Dermis lymphatic vessel endothelial cell (primary cell): ENCODE data around the gene OR2J1. TPM values are rescaled to one million over a fixed set of nuclear protein-coding genes. Genes with fewer than 3 reads are reported as not detected.

Experiments used
- total RNA-seq: library from RNA; depleted of rRNA; stranded (reverse); fragments of >200 nt; gene quantifications from 2 replicates; pipeline ENCODE4 v1.2.1, GENCODE V29; 2014

Gene OR2J1
- total RNA-seq = not detected in 2 replicates

DNA sequence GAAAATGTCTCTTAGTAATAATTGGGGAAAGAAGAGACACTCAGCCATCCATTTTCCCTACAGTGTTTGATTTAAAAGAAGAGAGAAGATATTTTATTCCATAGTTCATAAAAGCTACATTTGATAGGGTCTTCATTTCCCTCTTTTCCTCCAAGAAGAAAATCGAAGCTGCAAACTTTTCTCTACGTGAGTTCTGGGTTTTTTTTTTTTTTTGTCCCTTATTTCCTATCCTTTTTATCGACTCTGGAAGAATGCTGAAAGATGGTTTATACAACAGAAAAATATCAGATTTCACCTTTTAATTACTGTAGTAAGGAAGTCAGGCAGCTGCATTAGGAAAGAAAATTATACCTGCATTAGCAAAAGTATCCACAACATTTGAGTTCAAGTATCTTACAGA is at the start of gene OR2J1:
OR2J1 (plus strand) TSS at position 301 of the 400 bp plus-strand sequence. CDS start 1,453 bp downstream, outside the sequence.

GRCh38 chr6:29087213-29087612 is 12.1 kb upstream of the OR2J1 start, which contains the start of gene OR2B3:
TSS of gene OR2B3 (minus strand) at chr6:29087313. CDS start at chr6:29087248, 65 bp downstream.

GRCh38 chr6:29107758-29108157 is 8.5 kb downstream of the OR2J1 start, which contains the start of gene OR2J3:
TSS of gene OR2J3 (plus strand) at chr6:29108058. CDS start at chr6:29111891, 3,833 bp downstream.

Other genes starting within 250 kb of the OR2J1 start
- gene TRIM27, start 175.5 kb upstream of the OR2J1 start, total RNA-seq = 59.0 and 67.4 TPM in 2 replicates
- under 0.01 and 0.17 TPM in 2 replicates for gene ZNF311, start 94.2 kb upstream of the OR2J1 start, total RNA-seq
- not detected in 2 replicates for gene OR2W1, start 54.3 kb upstream of the OR2J1 start, total RNA-seq
- gene OR2B3, start 12.2 kb upstream of the OR2J1 start, total RNA-seq = not detected in 2 replicates
- gene OR2J3, start 8.6 kb downstream of the OR2J1 start, total RNA-seq = not detected in 2 replicates
- gene OR2J2, start 71.4 kb downstream of the OR2J1 start, total RNA-seq = not detected in 2 replicates
- not detected in 2 replicates for gene OR14J1, start 202.2 kb downstream of the OR2J1 start, total RNA-seq